ENCODE data around the gene PELI1.

PELI1 gene

GRCh38 chr2:64157792-64158191 is 13.6 kb upstream of the PELI1 start:
- no peak overlapping the region for H3K4me3 ChIP-seq (ENCODE audit: low read depth, low read length)

GRCh38 chr2:64153811-64154210 is 9.6 kb upstream of the PELI1 start:
- H3K4me3 ChIP-seq (ENCODE audit: low read depth, low read length) = no peak overlapping the region

GRCh38 chr2:64151476-64151875 is 7.3 kb upstream of the PELI1 start:
- H3K4me3 ChIP-seq (ENCODE audit: low read depth, low read length) = no peak overlapping the region

GRCh38 chr2:64145714-64146113 is 1.5 kb upstream of the PELI1 start:
- no peak overlapping the region for H3K4me3 ChIP-seq (ENCODE audit: low read depth, low read length)

- no peak overlapping the region for H3K4me3 ChIP-seq (ENCODE audit: low read depth, low read length)
Observed at GRCh38 chr2:64145119-64145518, 899 bp upstream of the PELI1 start.

GRCh38 chr2:64143169-64144056 is 807 bp downstream of the PELI1 start:
- H3K4me3 ChIP-seq (ENCODE audit: low read depth, low read length) = peak overlapping the region; percentile 92

- H3K4me3 ChIP-seq (ENCODE audit: low read depth, low read length) = peak overlapping the region; percentile 92
Observed at GRCh38 chr2:64142741-64143168, 1.5 kb downstream of the PELI1 start.

- peak overlapping the region; percentile 27 for H3K4me3 ChIP-seq (ENCODE audit: low read depth, low read length)
Observed at GRCh38 chr2:64141674-64142405, 2.4 kb downstream of the PELI1 start.

- H3K4me3 ChIP-seq (ENCODE audit: low read depth, low read length) = no peak overlapping the region
Observed at GRCh38 chr2:64140665-64141200, 3.5 kb downstream of the PELI1 start.

- H3K4me3 ChIP-seq (ENCODE audit: low read depth, low read length) = no peak overlapping the region
Observed at GRCh38 chr2:64139956-64140355, 4.3 kb downstream of the PELI1 start.

GRCh38 chr2:64137996-64138395 is 6.2 kb downstream of the PELI1 start:
- H3K4me3 ChIP-seq (ENCODE audit: low read depth, low read length) = no peak overlapping the region

- H3K4me3 ChIP-seq (ENCODE audit: low read depth, low read length) = no peak overlapping the region
Observed at GRCh38 chr2:64137567-64137966, 6.7 kb downstream of the PELI1 start.

GRCh38 chr2:64135421-64135820 is 8.8 kb downstream of the PELI1 start:
- H3K4me3 ChIP-seq (ENCODE audit: low read depth, low read length) = no peak overlapping the region

- H3K4me3 ChIP-seq (ENCODE audit: low read depth, low read length) = no peak overlapping the region
Observed at GRCh38 chr2:64134813-64135212, 9.4 kb downstream of the PELI1 start.

GRCh38 chr2:64133828-64134227 is 10.4 kb downstream of the PELI1 start:
- no peak overlapping the region for H3K4me3 ChIP-seq (ENCODE audit: low read depth, low read length)

- no peak overlapping the region for H3K4me3 ChIP-seq (ENCODE audit: low read depth, low read length)
Observed at GRCh38 chr2:64133354-64133753, 10.9 kb downstream of the PELI1 start.

- H3K4me3 ChIP-seq (ENCODE audit: low read depth, low read length) = no peak overlapping the region
Observed at GRCh38 chr2:64130333-64130732, 13.9 kb downstream of the PELI1 start.

GRCh38 chr2:64128943-64129391 is 15.3 kb downstream of the PELI1 start:
- no peak overlapping the region for H3K4me3 ChIP-seq (ENCODE audit: low read depth, low read length)

- no peak overlapping the region for H3K4me3 ChIP-seq (ENCODE audit: low read depth, low read length)
Observed at GRCh38 chr2:64128406-64128805, 15.8 kb downstream of the PELI1 start.

GRCh38 chr2:64127119-64127518 is 17.1 kb downstream of the PELI1 start:
- no peak overlapping the region for H3K4me3 ChIP-seq (ENCODE audit: low read depth, low read length)

- H3K4me3 ChIP-seq (ENCODE audit: low read depth, low read length) = no peak overlapping the region
Observed at GRCh38 chr2:64126601-64127000, 17.6 kb downstream of the PELI1 start.

GRCh38 chr2:64124571-64124970 is 19.6 kb downstream of the PELI1 start:
- H3K4me3 ChIP-seq (ENCODE audit: low read depth, low read length) = no peak overlapping the region

Measured in iPS-11a (cell line).